MCF 10A (cell line): ENCODE data around the gene ARF3. TPM values are rescaled to one million over a fixed set of nuclear protein-coding genes. Genes with fewer than 3 reads are reported as not detected.

Experiments used
- BruUV-seq: library from RNA; stranded (reverse); fragments of 400-500 nt; replicated peaks from 2 replicates; lab custom pipeline; 2021; lab: Mats Ljungman, UMichigan
- CTCF ChIA-PET: fragments of 300-600 bp; sonication (Branson Sonifier 250); formaldehyde crosslinking; extraction: SDS; loops from one replicate; lab custom pipeline; 2021; ENCODE audit warnings: antibody characterized with exemption, inconsistent platforms; lab: Yijun Ruan, JAX
- POLR2A ChIA-PET: fragments of 300-600, 350-650 bp; sonication (Branson Sonifier 250); formaldehyde crosslinking; extraction: SDS; loops from one replicate; lab custom pipeline; 2020; ENCODE audit warnings: antibody characterized with exemption, inconsistent platforms; lab: Yijun Ruan, JAX
- DNase-seq: peaks from one replicate; pipeline ENCODE4 v3.0.0-alpha.2; 2018; ENCODE audit not compliant: unreplicated experiment
- H3K27ac Mint-ChIP-seq: one replicate; pipeline ENCODE4 v1.8.0; 2022; ENCODE audit warnings: mild to moderate bottlenecking, low read depth, mixed read lengths; ENCODE audit not compliant: unreplicated experiment
- H3K27me3 Mint-ChIP-seq: one replicate; pipeline ENCODE4 v1.8.0; 2022; ENCODE audit warnings: mixed read lengths; ENCODE audit not compliant: insufficient read depth, unreplicated experiment
- H3K36me3 Mint-ChIP-seq: one replicate; pipeline ENCODE4 v1.8.0; 2022; ENCODE audit warnings: mild to moderate bottlenecking, moderate library complexity, mixed read lengths; ENCODE audit not compliant: insufficient read depth, unreplicated experiment
- H3K4me1 Mint-ChIP-seq: one replicate; pipeline ENCODE4 v1.8.0; 2022; ENCODE audit warnings: mixed read lengths; ENCODE audit not compliant: insufficient read depth, unreplicated experiment
- H3K4me3 Mint-ChIP-seq: one replicate; pipeline ENCODE4 v1.8.0; 2022; ENCODE audit warnings: mild to moderate bottlenecking, moderate library complexity, mixed read lengths; ENCODE audit not compliant: unreplicated experiment
- H3K9me3 Mint-ChIP-seq: one replicate; pipeline ENCODE4 v1.8.0; 2022; ENCODE audit warnings: mixed read lengths; ENCODE audit not compliant: unreplicated experiment
- CTCF ChIP-seq: fragments of 200-600 bp; IDR thresholded peaks from one replicate; pipeline ENCODE4 v1.8.0; 2022; ENCODE audit warnings: antibody characterized with exemption, mild to moderate bottlenecking; ENCODE audit not compliant: unreplicated experiment
- intact Hi-C: fragments of 100-400 bp; cut with micrococcal nuclease; formaldehyde crosslinking; loops from 2 replicates; pipeline ENCODE4 v1.14.1; 2022
- total RNA-seq: library from RNA; stranded (reverse); gene quantifications from 2 replicates; pipeline ENCODE4 v1.2.3, GENCODE V29; 2022

Gene ARF3
- total RNA-seq, 1 experiment from 2014 or later: 117 TPM

GRCh38 chr12:48969160-48969771 is 12.0 kb upstream of the ARF3 start:
- H3K4me1 Mint-ChIP-seq: peaks cover 14% of the 10 kb centered on the region
- DNase-seq: no peak
- TF ChIP-seq CTCF: no peak
- no peak overlapping the region for H3K27ac Mint-ChIP-seq
- H3K36me3 Mint-ChIP-seq: no peaks in the 10 kb centered on the region
- no TSS peak for BruUV-seq
- H3K27me3 Mint-ChIP-seq: no peaks in the 10 kb centered on the region
- POLR2A ChIA-PET: interaction anchor here (0.6 to 3.9 kb wide), 3 partner anchors 9 to 117 kb away, joined by 3 to 19 read pairs (median 3); partner anchors contain the start of genes ARF3, DDX23 and WNT1
- H3K4me3 Mint-ChIP-seq: no peak overlapping the region
- intact Hi-C loops: no loop called here
- H3K9me3 Mint-ChIP-seq: no peaks in the 10 kb centered on the region
- CTCF ChIA-PET: interaction anchor here (0.7 to 3.3 kb wide), 5 partner anchors 9 to 330 kb away, joined by 3 to 20 read pairs (median 3); partner anchors contain the start of gene WNT1

- H3K36me3 Mint-ChIP-seq: no peaks in the 10 kb centered on the region
- no peak overlapping the region for H3K27ac Mint-ChIP-seq
- TF ChIP-seq CTCF: no peak
- DNase-seq: no peak
- ChIA-PET CTCF (interaction anchor here (0.6 to 3.0 kb wide), 7 partner anchors 10 to 330 kb away, joined by 3 to 20 read pairs (median 3); partner anchors contain the start of gene WNT1), POLR2A (interaction anchor here (0.6 to 3.9 kb wide), 3 partner anchors 10 to 117 kb away, joined by 3 to 19 read pairs (median 3); partner anchors contain the start of genes ARF3, DDX23 and WNT1)
- H3K4me3 Mint-ChIP-seq: no peak overlapping the region
- no peaks in the 10 kb centered on the region for H3K9me3 Mint-ChIP-seq
- intact Hi-C loops: no loop called here
- BruUV-seq: no TSS peak
- H3K4me1 Mint-ChIP-seq: peaks cover 14% of the 10 kb centered on the region
- H3K27me3 Mint-ChIP-seq: no peaks in the 10 kb centered on the region
Observed at GRCh38 chr12:48968467-48968866, 11.2 kb upstream of the ARF3 start.

GRCh38 chr12:48967991-48968390 is 10.7 kb upstream of the ARF3 start:
- no TSS peak for BruUV-seq
- Mint-ChIP-seq H3K36me3 (no peaks in the 10 kb centered on the region), H3K4me1 (peaks cover 14% of the 10 kb centered on the region), H3K4me3 (no peak overlapping the region), H3K9me3 (no peaks in the 10 kb centered on the region), H3K27ac (no peak overlapping the region), H3K27me3 (no peaks in the 10 kb centered on the region)
- DNase-seq: no peak
- ChIA-PET CTCF (interaction anchor here (0.6 to 3.0 kb wide), 5 partner anchors 10 to 130 kb away, joined by 3 to 20 read pairs (median 4); partner anchors contain the start of gene WNT1), POLR2A (interaction anchor here (3.9 kb wide), 1 partner anchor 11 kb away, joined by 19 read pairs; the partner anchor contains the start of gene ARF3)
- no peak for TF ChIP-seq CTCF
- intact Hi-C loops: no loop called here

- H3K4me3 Mint-ChIP-seq: no peak overlapping the region
- POLR2A ChIA-PET: interaction anchor here (0.6 to 3.9 kb wide), 2 partner anchors 9 to 269 kb away, joined by 3 to 19 read pairs; partner anchors contain the start of gene ARF3
- intact Hi-C loops: no loop called here
- no TSS peak for BruUV-seq
- no peaks in the 10 kb centered on the region for H3K36me3 Mint-ChIP-seq
- CTCF ChIA-PET: interaction anchor here (0.6 to 2.6 kb wide), 10 partner anchors 10 to 108 kb away, joined by 3 to 13 read pairs (median 3); partner anchors contain the start of gene WNT1
- H3K4me1 Mint-ChIP-seq: peaks cover 15% of the 10 kb centered on the region
- no peak for TF ChIP-seq CTCF
- H3K27me3 Mint-ChIP-seq: no peaks in the 10 kb centered on the region
- DNase-seq: no peak
- no peak overlapping the region for H3K27ac Mint-ChIP-seq
- no peaks in the 10 kb centered on the region for H3K9me3 Mint-ChIP-seq
Observed at GRCh38 chr12:48966177-48966895, 9.0 kb upstream of the ARF3 start.
